ENCODE measurements around the gene DGKG.

DGKG gene

GRCh38 chr3:186165331-186165730 is 196.7 kb downstream of the DGKG start:
- Histone ChIP-seq H3K79me2 (ENCODE audit: control insufficient read depth, insufficient read depth, low read length) (no peaks in the 10 kb centered on the region), H3K56ac (ENCODE audit: low read length) (no peak overlapping the region), H3K4me3 (ENCODE audit: low read length) (no peak overlapping the region), H3K9ac (ENCODE audit: low read length) (no peak overlapping the region), H3K27me3 (ENCODE audit: insufficient read depth, low read length, poor library complexity) (no peaks in the 10 kb centered on the region), H2AK5ac (ENCODE audit: low read length) (no peak overlapping the region), H2BK15ac (replicated peaks; ENCODE audit: low read depth) (no peak overlapping the region), H2BK120ac (ENCODE audit: low read depth, low read length) (no peak overlapping the region), H3K18ac (ENCODE audit: low read length) (no peak overlapping the region), H3K36me3 (ENCODE audit: control insufficient read depth, insufficient read depth, low read length) (no peaks in the 10 kb centered on the region), H3K4me2 (ENCODE audit: low read length) (no peak overlapping the region), H3K4ac (ENCODE audit: low read depth, low read length) (no peak overlapping the region), H3K4me1 (ENCODE audit: control insufficient read depth, low read depth, low read length) (no peaks in the 10 kb centered on the region), H4K8ac (ENCODE audit: low read depth, low read length) (no peak overlapping the region), H2BK5ac (ENCODE audit: low read length) (no peak overlapping the region), H3K23ac (ENCODE audit: low read length) (no peak overlapping the region), H4K5ac (ENCODE audit: low read length) (no peak overlapping the region), H3K27ac (ENCODE audit: low read depth, low read length) (no peak overlapping the region), H3K79me1 (ENCODE audit: low read length) (no peaks in the 10 kb centered on the region)
- WGBS (ENCODE audit: extremely low coverage, insufficient coverage, low lambda C conversion rate): no CpG with 5 or more reads among the region's 1 CpG
- DNase-seq: no peak

- Histone ChIP-seq H2AK5ac (ENCODE audit: low read length) (no peak overlapping the region), H3K9ac (ENCODE audit: low read length) (no peak overlapping the region), H3K79me1 (ENCODE audit: low read length) (no peaks in the 10 kb centered on the region), H3K4me2 (ENCODE audit: low read length) (no peak overlapping the region), H3K27ac (ENCODE audit: low read depth, low read length) (no peak overlapping the region), H3K4me1 (ENCODE audit: control insufficient read depth, low read depth, low read length) (no peaks in the 10 kb centered on the region), H2BK15ac (replicated peaks; ENCODE audit: low read depth) (no peak overlapping the region), H3K18ac (ENCODE audit: low read length) (no peak overlapping the region), H3K27me3 (ENCODE audit: insufficient read depth, low read length, poor library complexity) (no peaks in the 10 kb centered on the region), H3K4me3 (ENCODE audit: low read length) (no peak overlapping the region), H4K5ac (ENCODE audit: low read length) (no peak overlapping the region), H4K8ac (ENCODE audit: low read depth, low read length) (no peak overlapping the region), H3K4ac (ENCODE audit: low read depth, low read length) (no peak overlapping the region), H3K79me2 (ENCODE audit: control insufficient read depth, insufficient read depth, low read length) (no peaks in the 10 kb centered on the region), H2BK5ac (ENCODE audit: low read length) (no peak overlapping the region), H3K23ac (ENCODE audit: low read length) (no peak overlapping the region), H3K56ac (ENCODE audit: low read length) (no peak overlapping the region), H2BK120ac (ENCODE audit: low read depth, low read length) (no peak overlapping the region), H3K36me3 (ENCODE audit: control insufficient read depth, insufficient read depth, low read length) (no peaks in the 10 kb centered on the region)
- DNase-seq: no peak
- no CpG with 5 or more reads among the region's 7 CpGs for WGBS (ENCODE audit: extremely low coverage, insufficient coverage, low lambda C conversion rate)
Measured at GRCh38 chr3:186164696-186165095, 197.3 kb downstream of the DGKG start.

GRCh38 chr3:186162221-186162620 is 199.8 kb downstream of the DGKG start:
- H3K27me3 ChIP-seq (ENCODE audit: insufficient read depth, low read length, poor library complexity): no peaks in the 10 kb centered on the region
- no peaks in the 10 kb centered on the region for H3K36me3 ChIP-seq (ENCODE audit: control insufficient read depth, insufficient read depth, low read length)
- H3K4me3 ChIP-seq (ENCODE audit: low read length): no peak overlapping the region
- no peaks in the 10 kb centered on the region for H3K79me2 ChIP-seq (ENCODE audit: control insufficient read depth, insufficient read depth, low read length)
- H2AK5ac ChIP-seq (ENCODE audit: low read length): no peak overlapping the region
- H3K4me2 ChIP-seq (ENCODE audit: low read length): no peak overlapping the region
- WGBS (ENCODE audit: extremely low coverage, insufficient coverage, low lambda C conversion rate): no CpG with 5 or more reads among the region's 6 CpGs
- no peaks in the 10 kb centered on the region for H3K4me1 ChIP-seq (ENCODE audit: control insufficient read depth, low read depth, low read length)
- H3K4ac ChIP-seq (ENCODE audit: low read depth, low read length): no peak overlapping the region
- no peaks in the 10 kb centered on the region for H3K79me1 ChIP-seq (ENCODE audit: low read length)
- no peak overlapping the region for H3K27ac ChIP-seq (ENCODE audit: low read depth, low read length)
- H4K8ac ChIP-seq (ENCODE audit: low read depth, low read length): no peak overlapping the region
- H3K56ac ChIP-seq (ENCODE audit: low read length): no peak overlapping the region
- no peak overlapping the region for H3K9ac ChIP-seq (ENCODE audit: low read length)
- no peak overlapping the region for H3K18ac ChIP-seq (ENCODE audit: low read length)
- H2BK120ac ChIP-seq (ENCODE audit: low read depth, low read length): no peak overlapping the region
- H2BK5ac ChIP-seq (ENCODE audit: low read length): no peak overlapping the region
- DNase-seq: peak; percentile 11
- H2BK15ac ChIP-seq (replicated peaks; ENCODE audit: low read depth): no peak overlapping the region
- no peak overlapping the region for H4K5ac ChIP-seq (ENCODE audit: low read length)
- no peak overlapping the region for H3K23ac ChIP-seq (ENCODE audit: low read length)

GRCh38 chr3:186160691-186161243 is 201.3 kb downstream of the DGKG start:
- WGBS (ENCODE audit: extremely low coverage, insufficient coverage, low lambda C conversion rate): no CpG with 5 or more reads among the region's 12 CpGs
- H3K4me2 ChIP-seq (ENCODE audit: low read length): no peak overlapping the region
- no peak overlapping the region for H3K18ac ChIP-seq (ENCODE audit: low read length)
- H2BK120ac ChIP-seq (ENCODE audit: low read depth, low read length): no peak overlapping the region
- H3K4me3 ChIP-seq (ENCODE audit: low read length): no peak overlapping the region
- H3K9ac ChIP-seq (ENCODE audit: low read length): no peak overlapping the region
- H4K8ac ChIP-seq (ENCODE audit: low read depth, low read length): no peak overlapping the region
- H3K36me3 ChIP-seq (ENCODE audit: control insufficient read depth, insufficient read depth, low read length): no peaks in the 10 kb centered on the region
- H2BK15ac ChIP-seq (replicated peaks; ENCODE audit: low read depth): no peak overlapping the region
- no peaks in the 10 kb centered on the region for H3K27me3 ChIP-seq (ENCODE audit: insufficient read depth, low read length, poor library complexity)
- H3K23ac ChIP-seq (ENCODE audit: low read length): no peak overlapping the region
- H3K79me2 ChIP-seq (ENCODE audit: control insufficient read depth, insufficient read depth, low read length): no peaks in the 10 kb centered on the region
- no peak overlapping the region for H2BK5ac ChIP-seq (ENCODE audit: low read length)
- H2AK5ac ChIP-seq (ENCODE audit: low read length): no peak overlapping the region
- no peak overlapping the region for H3K4ac ChIP-seq (ENCODE audit: low read depth, low read length)
- no peaks in the 10 kb centered on the region for H3K79me1 ChIP-seq (ENCODE audit: low read length)
- H3K27ac ChIP-seq (ENCODE audit: low read depth, low read length): no peak overlapping the region
- DNase-seq: no peak
- no peak overlapping the region for H4K5ac ChIP-seq (ENCODE audit: low read length)
- H3K4me1 ChIP-seq (ENCODE audit: control insufficient read depth, low read depth, low read length): no peaks in the 10 kb centered on the region
- no peak overlapping the region for H3K56ac ChIP-seq (ENCODE audit: low read length)

- no peak for DNase-seq
- WGBS (ENCODE audit: extremely low coverage, insufficient coverage, low lambda C conversion rate): no CpG with 5 or more reads among the region's 2 CpGs
- H3K4ac ChIP-seq (ENCODE audit: low read depth, low read length): no peak overlapping the region
Measured at GRCh38 chr3:186154641-186155040, 207.4 kb downstream of the DGKG start.

GRCh38 chr3:186152889-186153292 is 209.1 kb downstream of the DGKG start:
- Histone ChIP-seq H3K27me3 (ENCODE audit: insufficient read depth, low read length, poor library complexity) (no peaks in the 10 kb centered on the region), H3K4ac (ENCODE audit: low read depth, low read length) (no peak overlapping the region), H3K79me2 (ENCODE audit: control insufficient read depth, insufficient read depth, low read length) (no peaks in the 10 kb centered on the region), H2BK5ac (ENCODE audit: low read length) (no peak overlapping the region), H3K56ac (ENCODE audit: low read length) (no peak overlapping the region), H3K36me3 (ENCODE audit: control insufficient read depth, insufficient read depth, low read length) (no peaks in the 10 kb centered on the region), H3K79me1 (ENCODE audit: low read length) (no peaks in the 10 kb centered on the region), H3K23ac (ENCODE audit: low read length) (no peak overlapping the region), H3K4me3 (ENCODE audit: low read length) (no peak overlapping the region), H3K27ac (ENCODE audit: low read depth, low read length) (no peak overlapping the region), H3K9ac (ENCODE audit: low read length) (no peak overlapping the region), H2BK120ac (ENCODE audit: low read depth, low read length) (no peak overlapping the region), H4K5ac (ENCODE audit: low read length) (no peak overlapping the region), H2BK15ac (replicated peaks; ENCODE audit: low read depth) (no peak overlapping the region), H3K4me1 (ENCODE audit: control insufficient read depth, low read depth, low read length) (no peaks in the 10 kb centered on the region), H4K8ac (ENCODE audit: low read depth, low read length) (no peak overlapping the region), H2AK5ac (ENCODE audit: low read length) (no peak overlapping the region), H3K4me2 (ENCODE audit: low read length) (no peak overlapping the region), H3K18ac (ENCODE audit: low read length) (no peak overlapping the region)
- WGBS (ENCODE audit: extremely low coverage, insufficient coverage, low lambda C conversion rate): no CpG with 5 or more reads among the region's 9 CpGs
- DNase-seq: no peak

More at GRCh38 chr3:186154641-186155040, 207.4 kb downstream of the DGKG start:
- Histone ChIP-seq H3K4me1 (ENCODE audit: control insufficient read depth, low read depth, low read length) (no peaks in the 10 kb centered on the region), H3K36me3 (ENCODE audit: control insufficient read depth, insufficient read depth, low read length) (no peaks in the 10 kb centered on the region), H2BK120ac (ENCODE audit: low read depth, low read length) (no peak overlapping the region), H2BK5ac (ENCODE audit: low read length) (no peak overlapping the region), H3K18ac (ENCODE audit: low read length) (no peak overlapping the region), H4K5ac (ENCODE audit: low read length) (no peak overlapping the region), H3K79me2 (ENCODE audit: control insufficient read depth, insufficient read depth, low read length) (no peaks in the 10 kb centered on the region), H4K8ac (ENCODE audit: low read depth, low read length) (no peak overlapping the region), H2BK15ac (replicated peaks; ENCODE audit: low read depth) (no peak overlapping the region), H3K23ac (ENCODE audit: low read length) (no peak overlapping the region), H3K4me2 (ENCODE audit: low read length) (no peak overlapping the region), H3K4me3 (ENCODE audit: low read length) (no peak overlapping the region), H2AK5ac (ENCODE audit: low read length) (no peak overlapping the region), H3K27me3 (ENCODE audit: insufficient read depth, low read length, poor library complexity) (no peaks in the 10 kb centered on the region), H3K9ac (ENCODE audit: low read length) (no peak overlapping the region), H3K27ac (ENCODE audit: low read depth, low read length) (no peak overlapping the region), H3K79me1 (ENCODE audit: low read length) (no peaks in the 10 kb centered on the region), H3K56ac (ENCODE audit: low read length) (no peak overlapping the region)
